Esophagus squamous epithelium (tissue), 5 donors: ENCODE data around the gene REG4. TPM values are rescaled to one million over a fixed set of nuclear protein-coding genes. Genes with fewer than 3 reads are reported as not detected.

Experiments used
- DNase-seq: peaks from one replicate; lab custom pipeline; 2025; lab: John Stamatoyannopoulos, UW
- H3K27ac ChIP-seq, 4 donors: fragments of 200-600 bp; sonication (generic); one replicate each; pipeline ENCODE4 v1.5.1; 2016 to 2019; ENCODE audit warnings: mild to moderate bottlenecking in 1 of 4
- H3K27me3 ChIP-seq, 4 donors: fragments of 200-600 bp; sonication (generic); 1 replicate in 3 of 4; 2 replicates in 1 of 4; pipeline versions ENCODE4 v1.5.1 to v1.6.0; 2017 to 2021; ENCODE audit warnings: antibody characterized with exemption in 1 of 4
- H3K36me3 ChIP-seq, 3 donors: fragments of 200-600 bp; sonication (generic); one replicate each; pipeline ENCODE4 v1.5.1; 2016 to 2019
- H3K4me1 ChIP-seq, 3 donors: fragments of 200-600 bp; sonication (generic); one replicate each; pipeline ENCODE4 v1.5.1; 2017 to 2019
- H3K4me3 ChIP-seq, 4 donors: fragments of 200-600 bp; sonication (generic); 1 replicate in 3 of 4; 2 replicates in 1 of 4; pipeline ENCODE4 v1.5.1; 2016 to 2019; ENCODE audit warnings: mild to moderate bottlenecking in 2 of 4, moderate library complexity in 1 of 4
- H3K9me3 ChIP-seq, 3 donors: fragments of 200-600 bp; sonication (generic); one replicate each; pipeline ENCODE4 v1.5.1; 2016 to 2019
- CTCF ChIP-seq, 6 experiments: fragments of 450-650 bp in 4 of 6; fragments of 200-600 bp in 2 of 6; sonication (generic) in 2 of 6; IDR thresholded peaks; one replicate each; pipeline ENCODE4 v1.5.1; 2016 to 2019; ENCODE audit warnings: antibody characterized with exemption in 6 of 6, mild to moderate bottlenecking in 4 of 6, moderate library complexity in 4 of 6
- POLR2A ChIP-seq, 4 donors: fragments of 450-650 bp; IDR thresholded peaks; one replicate each; pipeline ENCODE4 v1.6.1; 2017; ENCODE audit warnings: antibody characterized with exemption in 4 of 4, mild to moderate bottlenecking in 4 of 4, moderate library complexity in 3 of 4
- WGBS, 2 donors: methylation state at CpG; one replicate each; pipeline ENCODE4 v1.1.5; 2018; 5-methylcytosine and 5-hydroxymethylcytosine counted together
- intact Hi-C: fragments of 100-400 bp; cut with DNase I; formaldehyde crosslinking; loops from one replicate; pipeline ENCODE4 v1.15.0; 2022
- total RNA-seq, 4 donors: library from RNA; depleted of rRNA; stranded (reverse); fragments of >200 nt; gene quantifications; one replicate each; pipeline ENCODE4 v1.1.0, GENCODE V29; 2016
- donor health status: DM: yes; HTN: yes; CAD: no.

The REG4 gene
- total RNA-seq, 4 donors from 2014 or later: not detected

GRCh38 chr1:119773711-119774241 is 37.5 kb downstream of the REG4 start:
- intact Hi-C loops: no loop called here
- peaks cover 0 to 44% (median 19%) of the 10 kb centered on the region in 3 donors for H3K4me1 ChIP-seq
- H3K4me3 ChIP-seq: no peak overlapping the region
- no peaks in the 10 kb centered on the region for H3K27me3 ChIP-seq
- WGBS, 2 donors: 49 to 69% methylated on average over 3 of the region's 3 CpGs
- no peak for TF ChIP-seq POLR2A (IDR thresholded peaks at IDR 0.05)
- no peak for TF ChIP-seq CTCF (IDR thresholded peaks at IDR 0.05)
- no peak for DNase-seq
- peak overlapping the region in 1 of 4 donors; percentile 18 for H3K27ac ChIP-seq
- no peaks in the 10 kb centered on the region for H3K36me3 ChIP-seq
- H3K9me3 ChIP-seq: no peaks in the 10 kb centered on the region

- no peak overlapping the region for H3K4me3 ChIP-seq
- H3K4me1 ChIP-seq: peaks cover 3 to 58% (median 19%) of the 10 kb centered on the region in 3 donors
- DNase-seq: no peak
- no peaks in the 10 kb centered on the region for H3K27me3 ChIP-seq
- 87 to 90% methylated on average over 2 of the region's 2 CpGs for WGBS, 2 donors
- no peak overlapping the region for H3K27ac ChIP-seq
- TF ChIP-seq CTCF (IDR thresholded peaks at IDR 0.05): no peak
- no peak for TF ChIP-seq POLR2A (IDR thresholded peaks at IDR 0.05)
- no peaks in the 10 kb centered on the region for H3K36me3 ChIP-seq
- H3K9me3 ChIP-seq: no peaks in the 10 kb centered on the region
- intact Hi-C loops: no loop called here
These were observed 39.0 kb downstream of the REG4 start for GRCh38 chr1:119772298-119772697.

GRCh38 chr1:119771770-119772169 is 39.5 kb downstream of the REG4 start:
- Histone ChIP-seq H3K9me3 (no peaks in the 10 kb centered on the region), H3K36me3 (no peaks in the 10 kb centered on the region), H3K27me3 (no peaks in the 10 kb centered on the region), H3K4me3 (no peak overlapping the region), H3K27ac (no peak overlapping the region), H3K4me1 (peaks cover 5 to 64% (median 24%) of the 10 kb centered on the region in 3 donors)
- intact Hi-C loops: no loop called here
- TF ChIP-seq POLR2A (IDR thresholded peaks at IDR 0.05) (no peak), CTCF (IDR thresholded peaks at IDR 0.05) (no peak)
- no peak for DNase-seq
- 65 to 71% methylated on average over 3 of the region's 3 CpGs for WGBS, 2 donors

- H3K27ac ChIP-seq: no peak overlapping the region
- 28 to 42% methylated on average over 2 of the region's 2 CpGs for WGBS, 2 donors
These were observed 40.2 kb downstream of the REG4 start for GRCh38 chr1:119771016-119771415.

More at GRCh38 chr1:119771016-119771415, 40.2 kb downstream of the REG4 start:
- no peaks in the 10 kb centered on the region for H3K9me3 ChIP-seq
- no peak for DNase-seq
- intact Hi-C loops: no loop called here
- no peaks in the 10 kb centered on the region for H3K27me3 ChIP-seq
- TF ChIP-seq CTCF (IDR thresholded peaks at IDR 0.05) (no peak), POLR2A (IDR thresholded peaks at IDR 0.05) (no peak)
- peaks cover 10 to 71% (median 32%) of the 10 kb centered on the region in 3 donors for H3K4me1 ChIP-seq
- no peaks in the 10 kb centered on the region for H3K36me3 ChIP-seq
- H3K4me3 ChIP-seq: no peak overlapping the region
